ENCODE measurements around the gene ZFP64.
"Not testable (repeated sequence)": the region's sequence is repeated elsewhere in the genome, so short reads cannot be mapped to it uniquely, and the experiment has no call there.

Gene ZFP64

GRCh38 chr20:52153896-52154295 is 37.7 kb downstream of the ZFP64 start:
- no peak for DNase-seq

DNA sequence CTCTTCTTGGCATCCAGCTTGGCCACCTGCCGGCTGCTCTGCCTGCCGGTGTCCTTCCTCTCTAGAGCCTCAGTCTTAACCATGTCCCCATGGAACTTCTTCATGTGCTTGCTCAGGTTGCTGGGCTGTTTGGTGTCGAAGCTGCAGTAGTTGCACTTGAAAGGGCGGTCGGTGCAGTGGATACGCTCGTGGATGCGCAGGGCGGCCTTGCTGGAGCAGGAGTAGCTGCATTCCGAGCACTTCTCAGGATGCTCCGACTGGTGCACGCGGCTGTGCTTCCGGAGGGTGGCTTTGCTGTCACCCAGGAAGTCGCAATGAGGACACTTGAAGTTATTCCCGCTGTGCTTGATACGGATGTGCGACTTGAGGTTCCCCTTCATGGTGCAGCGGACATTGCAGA is 38.7 kb downstream of the ZFP64 start:
- no peak for DNase-seq

DNA sequence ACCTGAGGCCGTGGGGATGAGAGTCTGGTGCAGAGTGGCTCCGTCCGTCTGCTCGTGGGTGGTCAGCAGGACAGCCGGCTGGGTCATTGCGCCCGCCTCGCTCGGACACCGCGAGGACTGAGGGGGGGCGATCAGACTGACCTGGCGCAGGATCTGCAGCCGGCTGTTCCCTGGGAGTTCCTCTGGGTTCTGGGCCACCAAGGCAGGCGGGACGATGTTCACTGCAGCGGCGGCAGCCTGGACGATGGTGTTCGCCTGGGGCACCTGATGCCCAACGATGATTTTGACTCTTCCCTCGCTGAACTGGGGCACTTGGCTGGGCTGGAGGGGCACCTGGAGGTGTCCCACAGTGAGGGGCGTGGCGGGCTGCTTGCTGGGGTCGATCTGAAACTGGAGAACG is 39.2 kb downstream of the ZFP64 start:
- no peak for DNase-seq

DNA sequence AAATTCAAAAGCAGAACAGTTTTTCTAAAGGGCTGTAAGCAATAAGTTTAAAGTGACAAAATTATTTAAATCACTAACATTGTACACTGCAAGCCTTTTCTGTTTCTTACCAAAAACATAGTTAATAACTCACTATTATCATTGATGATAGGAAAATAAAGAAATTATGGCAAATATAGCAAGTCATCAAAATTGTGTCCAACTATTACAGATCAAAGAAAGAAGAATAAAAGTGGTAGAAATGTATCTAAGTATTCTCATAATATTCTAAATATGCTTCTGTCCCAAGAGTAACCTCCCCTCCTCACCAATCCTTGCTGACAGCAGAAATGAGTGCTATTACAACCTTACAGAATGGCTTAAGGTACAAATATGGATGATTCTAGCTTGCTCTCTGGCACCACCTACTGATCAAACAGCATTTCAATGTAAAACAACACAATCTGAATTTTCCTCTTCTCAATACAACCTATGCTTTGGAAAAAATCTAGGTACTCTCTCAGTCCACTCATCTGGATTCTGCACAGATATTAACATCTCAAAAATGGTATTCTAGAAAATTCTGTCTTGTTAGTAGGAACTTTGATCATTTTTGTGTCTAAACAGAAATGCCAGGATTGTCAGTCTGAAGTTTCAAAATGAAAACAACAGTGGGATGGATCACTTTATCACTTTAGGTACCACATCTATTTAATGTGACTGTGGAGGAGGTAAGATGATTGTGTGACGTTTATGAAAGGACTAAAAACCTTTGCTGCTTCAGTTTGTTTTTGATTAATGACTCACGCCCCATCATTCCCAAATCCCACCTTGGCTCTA is 40.9 kb downstream of the ZFP64 start:
- no peak for DNase-seq

GRCh38 chr20:52145587-52145986 is 46.0 kb downstream of the ZFP64 start:
- no peak for DNase-seq

GRCh38 chr20:52143277-52143676 is 48.3 kb downstream of the ZFP64 start:
- no peak for DNase-seq

DNA sequence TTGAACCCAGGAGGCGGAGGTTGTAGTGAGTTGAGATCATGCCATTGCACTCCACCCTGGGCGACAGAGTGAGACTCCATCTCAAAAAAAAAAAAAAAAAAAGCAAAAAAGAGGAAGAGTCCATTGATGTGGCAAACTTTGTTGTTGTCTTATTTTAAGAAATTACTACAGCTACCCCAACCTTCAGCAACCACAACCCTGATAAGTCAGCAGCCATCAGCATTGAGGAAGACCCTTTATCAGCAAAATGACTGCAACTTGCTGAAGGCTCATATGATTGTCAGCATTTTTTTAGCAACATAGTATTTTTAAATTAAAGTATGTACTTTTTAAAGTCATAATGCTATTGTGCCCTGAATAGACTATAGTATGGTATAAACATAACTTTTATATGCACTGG is 48.8 kb downstream of the ZFP64 start:
- no peak for DNase-seq

DNA sequence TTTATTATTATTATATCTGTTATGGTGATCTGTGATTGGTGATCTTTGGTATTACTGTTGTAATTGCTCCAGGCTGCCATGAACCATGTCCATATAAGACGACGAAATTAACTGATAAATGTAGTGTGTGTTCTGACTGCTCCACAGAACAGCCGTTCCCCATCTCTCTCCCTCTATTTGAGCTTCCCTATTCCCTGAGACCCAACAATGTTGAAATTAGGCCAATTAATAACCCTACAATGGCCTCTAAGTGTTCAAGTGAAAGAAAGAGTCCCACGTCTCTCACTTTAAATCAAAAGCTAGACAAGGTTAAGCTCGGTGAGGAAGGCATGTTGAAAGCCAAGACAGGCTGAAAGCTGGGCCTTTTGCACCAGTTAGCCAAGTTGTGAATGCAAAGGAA is 51.6 kb downstream of the ZFP64 start:
- no peak for DNase-seq

- DNase-seq: no peak
These were observed 53.7 kb downstream of the ZFP64 start for GRCh38 chr20:52137850-52138249.

GRCh38 chr20:52133714-52134113 is 57.9 kb downstream of the ZFP64 start:
- DNase-seq: not testable (repeated sequence)

DNA sequence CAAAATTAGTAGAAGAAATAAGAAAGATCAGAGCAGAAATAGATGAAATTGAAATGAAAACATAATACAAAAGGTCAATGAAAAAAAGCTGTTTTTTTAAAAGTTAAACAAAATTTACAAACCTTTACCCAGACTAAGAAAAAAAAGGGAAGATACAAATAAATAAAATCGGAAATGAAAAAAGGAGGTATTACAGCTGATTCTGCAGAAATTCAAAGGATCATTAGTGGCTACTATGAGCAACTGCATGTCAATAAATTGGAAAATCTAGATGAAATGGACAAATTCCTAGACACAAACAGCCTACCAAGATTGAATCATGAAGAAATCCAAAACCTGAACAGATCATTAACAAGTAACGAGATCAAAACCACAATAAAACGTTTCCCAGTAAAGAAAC is 59.2 kb downstream of the ZFP64 start:
- DNase-seq: no peak

- DNase-seq: no peak
These were observed 60.4 kb downstream of the ZFP64 start for GRCh38 chr20:52131048-52131643.

GRCh38 chr20:52130406-52130805 is 61.2 kb downstream of the ZFP64 start:
- DNase-seq: no peak

DNA sequence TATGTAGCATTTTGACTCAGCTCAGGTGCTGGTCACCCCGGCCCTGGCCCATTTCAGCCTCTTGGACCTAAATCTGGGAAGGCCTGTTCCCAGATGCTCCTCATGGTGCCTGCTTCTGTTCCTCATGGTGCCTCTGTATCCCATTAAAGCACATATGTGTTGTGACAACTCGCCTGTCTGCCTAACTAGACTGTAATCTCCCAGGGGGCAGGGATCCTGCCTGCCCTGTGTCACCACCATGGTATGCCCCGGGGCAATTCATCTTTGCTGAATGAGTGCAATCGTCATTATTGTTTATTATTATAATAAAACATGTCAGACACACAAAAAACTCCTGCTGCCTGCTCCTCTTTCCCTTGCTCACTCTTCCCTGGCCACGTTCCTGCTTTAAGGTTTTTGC is 62.0 kb downstream of the ZFP64 start:
- no peak for DNase-seq

DNA sequence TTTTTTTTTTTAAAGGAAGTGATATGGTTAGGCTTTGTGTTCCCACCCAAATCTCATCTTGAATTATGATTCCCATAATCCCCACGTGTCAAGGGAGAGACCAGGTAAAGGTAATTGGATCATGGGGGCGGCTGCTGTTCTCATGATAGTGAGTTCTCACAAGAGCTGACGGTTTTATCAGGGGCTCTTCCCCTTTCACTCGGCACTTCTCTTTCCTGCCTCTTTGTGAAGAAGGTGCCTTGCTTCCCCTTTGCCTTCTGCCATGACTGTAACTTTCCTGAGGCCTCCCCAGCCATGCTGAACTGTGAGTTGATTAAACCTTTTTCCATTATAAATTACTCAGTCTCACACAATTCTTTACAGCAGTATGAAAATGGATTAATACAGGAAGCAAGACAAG is 64.3 kb downstream of the ZFP64 start:
- DNase-seq: no peak

GRCh38 chr20:52124821-52125220 is 66.8 kb downstream of the ZFP64 start:
- DNase-seq: no peak

DNA sequence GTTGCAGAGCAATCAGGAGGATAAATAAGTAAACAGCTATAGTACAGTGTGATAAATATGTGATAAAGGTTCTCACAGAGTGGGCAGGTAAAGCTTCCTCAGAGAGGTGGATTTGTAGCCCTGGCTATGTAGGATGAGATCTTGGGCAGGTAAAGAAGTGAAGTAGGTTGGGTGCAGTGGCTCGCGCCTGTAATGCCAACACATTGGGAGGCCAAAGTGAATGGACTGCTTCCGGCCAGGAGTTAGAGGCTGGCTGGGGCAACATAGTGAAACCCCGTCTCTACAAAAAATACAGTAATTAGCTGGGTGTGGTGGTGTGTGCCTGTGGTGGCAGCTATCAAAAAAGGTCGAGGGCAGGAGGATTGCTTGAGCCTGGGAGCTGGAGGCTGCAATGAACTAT is 72.9 kb downstream of the ZFP64 start:
- no peak for DNase-seq

GRCh38 chr20:52118016-52118623 is 73.5 kb downstream of the ZFP64 start:
- no peak for DNase-seq

GRCh38 chr20:52110456-52110855 is 81.1 kb downstream of the ZFP64 start:
- DNase-seq: no peak

- peak; percentile 43 for DNase-seq
These were observed 85.8 kb downstream of the ZFP64 start for GRCh38 chr20:52105442-52106422.

- DNase-seq: no peak
These were observed 86.8 kb downstream of the ZFP64 start for GRCh38 chr20:52104546-52105441.

Measured in activated naive CD4-positive, alpha-beta T cell treated with anti-CD3 and anti-CD28 coated beads, Interleukin-2, amount 50 U/mL, for 16 hours (primary cell).